SU-DHL-6 (cell line): ENCODE measurements around the gene DPYSL4.

Experiments used
- H2AFZ ChIP-seq: fragments of 200-600 bp; sonication (generic); 2 replicates; pipeline ENCODE4 v1.6.1; 2014; ENCODE audit warnings: low read depth, mild to moderate bottlenecking, moderate library complexity, mixed read lengths, antibody characterized with exemption, low read length; ENCODE audit not compliant: severe bottlenecking
- H3F3A ChIP-seq: fragments of 200-600 bp; shearing (Covaris generic); 2 replicates; pipeline ENCODE4 v1.6.0; 2016; ENCODE audit warnings: antibody characterized with exemption, mild to moderate bottlenecking; ENCODE audit not compliant: insufficient read depth
- H3K27ac ChIP-seq: fragments of 200-600 bp; sonication (generic); 2 replicates; pipeline ENCODE4 v1.5.1; 2016; ENCODE audit warnings: low read depth, mild to moderate bottlenecking, low read length, moderate library complexity, mixed read lengths
- H3K27me3 ChIP-seq: fragments of 200-600 bp; sonication (generic), shearing (Covaris generic); 2 replicates; pipeline ENCODE4 v1.6.0; 2014; ENCODE audit warnings: mild to moderate bottlenecking, low read length
- H3K36me3 ChIP-seq: fragments of 200-600 bp; sonication (generic); 2 replicates; pipeline ENCODE4 v1.6.1; 2014; ENCODE audit warnings: mild to moderate bottlenecking, low read length, mixed read lengths
- H3K4me2 ChIP-seq: fragments of 300-600, 200-600 bp; shearing (Covaris generic), sonication (generic); 2 replicates; pipeline ENCODE4 v1.6.0; 2014; ENCODE audit warnings: low read length, low read depth, mild to moderate bottlenecking; ENCODE audit not compliant: poor library complexity, severe bottlenecking
- H3K4me3 ChIP-seq: fragments of 200-600 bp; sonication (generic); 2 replicates; pipeline ENCODE4 v1.5.1; 2014; ENCODE audit warnings: antibody characterized with exemption, low read length, mild to moderate bottlenecking, mixed read lengths; ENCODE audit not compliant: insufficient read depth, poor library complexity, severe bottlenecking
- H3K79me2 ChIP-seq: fragments of 200-600 bp; sonication (generic); 2 replicates; pipeline ENCODE4 v1.6.1; 2014; ENCODE audit warnings: mild to moderate bottlenecking, low read length, moderate library complexity; ENCODE audit not compliant: insufficient read depth
- H3K9ac ChIP-seq: fragments of 200-600 bp; sonication (generic); 2 replicates; pipeline ENCODE4 v1.7.0; 2014; ENCODE audit warnings: mild to moderate bottlenecking, low read length
- H3K9me2 ChIP-seq: fragments of 200-600 bp; sonication (generic); replicated peaks from 2 replicates; pipeline ENCODE4 v1.6.1; 2014; ENCODE audit warnings: low read length; ENCODE audit not compliant: insufficient read depth
- H3K9me3 ChIP-seq: fragments of 200-600 bp; sonication (generic); 2 replicates; pipeline ENCODE4 v1.6.1; 2014; ENCODE audit warnings: low read length, mixed read lengths; ENCODE audit not compliant: insufficient read depth
- H4K20me1 ChIP-seq: fragments of 200-600 bp; sonication (generic); 2 replicates; pipeline ENCODE4 v1.6.1; 2014; ENCODE audit warnings: low read depth, mild to moderate bottlenecking, antibody characterized with exemption, low read length, moderate library complexity, mixed read lengths
- EZH2phosphoT487 ChIP-seq: fragments of 200-600 bp; sonication (generic), shearing (Covaris generic); conservative IDR thresholded peaks from 2 replicates; pipeline ENCODE4 v1.6.1; 2018; ENCODE audit warnings: mild to moderate bottlenecking, antibody characterized with exemption, low read length, moderate library complexity, mixed read lengths
- TF ChIP-seq, protein P1 (sequence below): fragments of 200-600 bp; sonication (generic); IDR thresholded peaks from one replicate; pipeline ENCODE4 v1.5.1; 2017; ENCODE audit warnings: antibody characterized with exemption, mild to moderate bottlenecking, low read length, moderate library complexity; ENCODE audit not compliant: insufficient read depth, poor library complexity, severe bottlenecking

Gene DPYSL4

GRCh38 chr10:132163826-132164515 is 22.8 kb upstream of the DPYSL4 start:
- Histone ChIP-seq H3K4me3 (no peak overlapping the region), H3K79me2 (no peaks in the 10 kb centered on the region), H3K4me2 (no peak overlapping the region), H3K36me3 (no peaks in the 10 kb centered on the region), H3K9me2 (no peaks in the 10 kb centered on the region), H3K9ac (no peak overlapping the region), H3F3A (no peaks in the 10 kb centered on the region), H3K27ac (no peak overlapping the region), H4K20me1 (no peaks in the 10 kb centered on the region), H3K9me3 (no peaks in the 10 kb centered on the region), H2AFZ (no peak overlapping the region), H3K27me3 (no peaks in the 10 kb centered on the region)
- no peak for TF ChIP-seq EZH2phosphoT487
- TF ChIP-seq, protein P1, sequence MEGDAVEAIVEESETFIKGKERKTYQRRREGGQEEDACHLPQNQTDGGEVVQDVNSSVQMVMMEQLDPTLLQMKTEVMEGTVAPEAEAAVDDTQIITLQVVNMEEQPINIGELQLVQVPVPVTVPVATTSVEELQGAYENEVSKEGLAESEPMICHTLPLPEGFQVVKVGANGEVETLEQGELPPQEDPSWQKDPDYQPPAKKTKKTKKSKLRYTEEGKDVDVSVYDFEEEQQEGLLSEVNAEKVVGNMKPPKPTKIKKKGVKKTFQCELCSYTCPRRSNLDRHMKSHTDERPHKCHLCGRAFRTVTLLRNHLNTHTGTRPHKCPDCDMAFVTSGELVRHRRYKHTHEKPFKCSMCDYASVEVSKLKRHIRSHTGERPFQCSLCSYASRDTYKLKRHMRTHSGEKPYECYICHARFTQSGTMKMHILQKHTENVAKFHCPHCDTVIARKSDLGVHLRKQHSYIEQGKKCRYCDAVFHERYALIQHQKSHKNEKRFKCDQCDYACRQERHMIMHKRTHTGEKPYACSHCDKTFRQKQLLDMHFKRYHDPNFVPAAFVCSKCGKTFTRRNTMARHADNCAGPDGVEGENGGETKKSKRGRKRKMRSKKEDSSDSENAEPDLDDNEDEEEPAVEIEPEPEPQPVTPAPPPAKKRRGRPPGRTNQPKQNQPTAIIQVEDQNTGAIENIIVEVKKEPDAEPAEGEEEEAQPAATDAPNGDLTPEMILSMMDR, result no peak

DNA sequence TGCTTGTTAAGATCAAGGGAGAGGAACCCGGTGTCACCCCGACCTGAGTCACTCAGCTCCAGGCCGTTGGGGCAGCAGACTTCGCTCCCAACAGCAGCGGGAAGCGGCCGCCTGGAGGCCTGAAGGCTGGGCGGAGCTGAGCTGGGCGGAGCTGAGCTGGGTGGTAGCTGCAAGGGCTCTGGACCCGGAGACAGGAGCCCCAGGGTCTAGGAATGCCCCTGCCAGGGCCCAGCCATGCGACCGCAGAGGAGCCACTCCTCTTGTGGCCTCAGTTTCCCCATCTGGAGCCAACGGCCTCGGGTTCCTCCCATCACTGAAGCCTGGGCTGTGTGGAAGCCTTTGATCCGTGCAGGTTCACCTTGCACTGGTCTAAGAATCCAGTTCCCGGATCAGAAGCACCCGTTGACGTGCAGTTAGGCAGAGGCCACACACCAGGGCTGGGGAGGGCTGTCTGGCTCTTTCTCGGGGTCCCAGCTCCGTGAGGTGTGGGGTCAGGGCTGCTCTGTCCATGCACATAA is 21.9 kb upstream of the DPYSL4 start:
- Histone ChIP-seq H3K27ac (no peak overlapping the region), H3K36me3 (no peaks in the 10 kb centered on the region), H3K27me3 (no peaks in the 10 kb centered on the region), H4K20me1 (no peaks in the 10 kb centered on the region), H2AFZ (no peak overlapping the region), H3K4me2 (no peak overlapping the region), H3K4me3 (no peak overlapping the region), H3K9ac (no peak overlapping the region), H3F3A (no peaks in the 10 kb centered on the region), H3K9me3 (no peaks in the 10 kb centered on the region), H3K79me2 (no peaks in the 10 kb centered on the region), H3K9me2 (no peaks in the 10 kb centered on the region)
- TF ChIP-seq, protein P1, result no peak
- no peak for TF ChIP-seq EZH2phosphoT487

DNA sequence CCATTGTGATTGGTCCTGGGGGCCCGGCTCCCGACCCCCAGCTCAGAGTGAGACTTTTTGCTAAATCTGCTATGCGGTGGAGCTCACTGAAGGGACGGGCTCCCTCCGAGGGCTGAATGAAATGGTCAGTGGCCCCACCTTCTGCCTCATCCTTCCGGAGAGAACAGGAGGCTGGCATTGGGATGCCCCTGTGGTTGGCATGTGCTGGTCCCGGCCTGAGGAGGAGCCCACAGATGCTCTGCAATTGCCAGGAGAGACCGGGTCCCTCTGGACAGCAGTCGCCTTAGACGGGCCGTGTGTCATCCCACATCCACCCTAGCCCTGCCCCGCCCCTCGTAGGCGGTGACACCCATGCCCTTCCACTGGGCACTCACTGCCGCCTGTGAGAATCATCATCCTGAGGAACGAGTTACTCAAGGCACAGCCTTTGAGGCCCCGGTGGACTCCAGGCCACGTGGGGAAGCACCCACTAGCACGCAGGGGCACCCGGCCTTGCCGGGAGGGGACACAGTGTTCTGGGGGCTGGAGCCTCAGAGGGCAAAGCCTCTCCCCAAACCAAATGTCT is 21.2 kb upstream of the DPYSL4 start:
- no peak overlapping the region for H3K4me2 ChIP-seq
- H3K27ac ChIP-seq, result no peak overlapping the region
- H3K9ac ChIP-seq, result no peak overlapping the region
- no peaks in the 10 kb centered on the region for H3K27me3 ChIP-seq
- H3K9me2 ChIP-seq, result no peaks in the 10 kb centered on the region
- no peak overlapping the region for H3K4me3 ChIP-seq
- TF ChIP-seq, protein P1, result no peak
- no peak for TF ChIP-seq EZH2phosphoT487
- no peak overlapping the region for H2AFZ ChIP-seq
- H4K20me1 ChIP-seq, result no peaks in the 10 kb centered on the region
- no peaks in the 10 kb centered on the region for H3F3A ChIP-seq
- H3K79me2 ChIP-seq, result no peaks in the 10 kb centered on the region
- H3K9me3 ChIP-seq, result no peaks in the 10 kb centered on the region
- no peaks in the 10 kb centered on the region for H3K36me3 ChIP-seq
